KMS-11 (cell line): Measurements from ENCODE around the gene MUC5AC.

Source experiments
- H2AFZ ChIP-seq: fragments of 200-600 bp; sonication (generic); 2 replicates; pipeline ENCODE4 v1.6.1; 2016; ENCODE audit warnings: antibody characterized with exemption, mixed run types, low read depth
- H3K27ac ChIP-seq: fragments of 200-600 bp; sonication (generic); 2 replicates; pipeline ENCODE4 v1.6.1; 2016; ENCODE audit warnings: mild to moderate bottlenecking, mixed run types
- H3K27me3 ChIP-seq: fragments of 200-600 bp; sonication (generic); 2 replicates; pipeline ENCODE4 v1.6.1; 2017; ENCODE audit warnings: mild to moderate bottlenecking, low read depth, mixed run types, moderate library complexity; ENCODE audit not compliant: insufficient read depth
- H3K36me3 ChIP-seq: fragments of 200-600 bp; sonication (generic); 2 replicates; pipeline ENCODE4 v1.6.1; 2017; ENCODE audit warnings: mild to moderate bottlenecking, mixed run types; ENCODE audit not compliant: insufficient read depth
- H3K4me1 ChIP-seq: fragments of 200-600 bp; sonication (generic); 2 replicates; pipeline ENCODE4 v1.6.1; 2016; ENCODE audit warnings: mild to moderate bottlenecking, low read depth, mixed run types; ENCODE audit not compliant: poor library complexity, severe bottlenecking
- H3K4me2 ChIP-seq: fragments of 200-600 bp; sonication (generic); 2 replicates; pipeline ENCODE4 v1.7.0; 2016; ENCODE audit warnings: mild to moderate bottlenecking, mixed run types
- H3K4me3 ChIP-seq: fragments of 200-600 bp; sonication (generic); IDR thresholded peaks from 2 replicates; pipeline ENCODE4 v1.6.1; 2017; ENCODE audit warnings: low read depth, low read length, mixed read lengths; ENCODE audit not compliant: insufficient read depth
- H3K79me2 ChIP-seq: fragments of 200-600 bp; sonication (generic); 2 replicates; pipeline ENCODE4 v1.6.1; 2016; ENCODE audit warnings: low read depth, mixed run types; ENCODE audit not compliant: insufficient read depth
- H3K9ac ChIP-seq: fragments of 200-600 bp; sonication (generic); 2 replicates; pipeline ENCODE4 v1.6.1; 2016; ENCODE audit warnings: mild to moderate bottlenecking, mixed run types
- H4K20me1 ChIP-seq: fragments of 200-600 bp; sonication (generic); 2 replicates; pipeline ENCODE4 v1.6.1; 2016; ENCODE audit warnings: mild to moderate bottlenecking, mixed run types; ENCODE audit not compliant: insufficient read depth
- CTCF ChIP-seq: fragments of 200-600 bp; sonication (generic); conservative IDR thresholded peaks from 2 replicates; pipeline ENCODE4 v1.6.1; 2017; ENCODE audit warnings: low read depth, mild to moderate bottlenecking, antibody characterized with exemption, low read length, moderate library complexity, mixed read lengths

The MUC5AC gene

GRCh38 chr11:1226226-1226985 is 68.7 kb downstream of the MUC5AC start:
- Histone ChIP-seq H3K27ac (no peak overlapping the region), H3K36me3 (no peaks in the 10 kb centered on the region), H3K4me3 (no peak overlapping the region), H3K4me2 (no peak overlapping the region), H3K79me2 (no peaks in the 10 kb centered on the region), H4K20me1 (no peaks in the 10 kb centered on the region), H3K27me3 (peaks cover 46% of the 10 kb centered on the region), H3K9ac (no peak overlapping the region), H3K4me1 (no peaks in the 10 kb centered on the region), H2AFZ (no peak overlapping the region)
- TF ChIP-seq CTCF, result no peak

GRCh38 chr11:1226986-1227550 is 69.3 kb downstream of the MUC5AC start:
- H3K4me1 ChIP-seq, result no peaks in the 10 kb centered on the region
- no peaks in the 10 kb centered on the region for H3K36me3 ChIP-seq
- H3K79me2 ChIP-seq, result no peaks in the 10 kb centered on the region
- no peak overlapping the region for H3K27ac ChIP-seq
- no peak overlapping the region for H3K9ac ChIP-seq
- H2AFZ ChIP-seq, result no peak overlapping the region
- peaks cover 47% of the 10 kb centered on the region for H3K27me3 ChIP-seq
- TF ChIP-seq CTCF, result no peak
- H3K4me2 ChIP-seq, result no peak overlapping the region
- no peaks in the 10 kb centered on the region for H4K20me1 ChIP-seq
- H3K4me3 ChIP-seq, result no peak overlapping the region

GRCh38 chr11:1227551-1228100 is 69.9 kb downstream of the MUC5AC start:
- H4K20me1 ChIP-seq, result no peaks in the 10 kb centered on the region
- H3K9ac ChIP-seq, result no peak overlapping the region
- H3K36me3 ChIP-seq, result no peaks in the 10 kb centered on the region
- H3K79me2 ChIP-seq, result no peaks in the 10 kb centered on the region
- H3K27me3 ChIP-seq, result peaks cover 49% of the 10 kb centered on the region
- H3K4me2 ChIP-seq, result no peak overlapping the region
- no peak for TF ChIP-seq CTCF
- H3K4me3 ChIP-seq, result no peak overlapping the region
- no peak overlapping the region for H2AFZ ChIP-seq
- no peak overlapping the region for H3K27ac ChIP-seq
- H3K4me1 ChIP-seq, result no peaks in the 10 kb centered on the region

GRCh38 chr11:1228101-1228821 is 70.5 kb downstream of the MUC5AC start:
- Histone ChIP-seq H3K79me2 (no peaks in the 10 kb centered on the region), H2AFZ (no peak overlapping the region), H3K27ac (no peak overlapping the region), H3K36me3 (no peaks in the 10 kb centered on the region), H3K4me1 (no peaks in the 10 kb centered on the region), H3K4me3 (no peak overlapping the region), H3K9ac (no peak overlapping the region), H4K20me1 (no peaks in the 10 kb centered on the region), H3K27me3 (peaks cover 51% of the 10 kb centered on the region), H3K4me2 (no peak overlapping the region)
- TF ChIP-seq CTCF, result no peak
